HG02884 (cell line): Measurements from ENCODE around the gene ZNRF2.
"Not testable (repeated sequence)": the region's sequence is repeated elsewhere in the genome, so short reads cannot be mapped to it uniquely, and the experiment has no call there.

Experiments used
- ATAC-seq: cut with Tn5 transposase; IDR thresholded peaks from one replicate; pipeline ENCODE4 v1.9.1; 2021; ENCODE audit warnings: mild to moderate bottlenecking, moderate library complexity; ENCODE audit not compliant: unreplicated experiment

The ZNRF2 gene

GRCh38 chr7:30286749-30287148 lies 2.4 kb downstream of the ZNRF2 start:
- no peak for ATAC-seq

- not testable (repeated sequence) for ATAC-seq
Measured at GRCh38 chr7:30287625-30288024, 3.2 kb downstream of the ZNRF2 start.

DNA sequence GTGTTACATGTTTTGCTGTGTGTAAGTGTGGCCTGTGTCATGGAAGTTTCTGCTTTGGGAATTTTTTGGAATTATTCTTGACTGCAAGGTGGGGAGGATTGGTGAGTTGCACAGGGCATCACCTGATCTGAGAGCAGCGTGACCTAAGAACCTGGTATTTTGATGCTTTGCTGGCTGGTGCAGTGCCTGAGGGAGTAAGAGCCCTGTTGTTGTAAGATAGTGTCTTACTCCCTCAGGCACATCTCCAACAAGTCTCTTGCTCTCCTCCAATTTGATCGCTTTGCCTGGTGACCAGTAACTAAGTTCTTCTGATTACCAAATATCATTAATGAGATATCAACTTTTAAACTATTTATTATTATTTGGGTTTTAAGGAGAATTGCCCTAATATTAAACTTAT lies 5.2 kb downstream of the ZNRF2 start:
- not testable (repeated sequence) for ATAC-seq

DNA sequence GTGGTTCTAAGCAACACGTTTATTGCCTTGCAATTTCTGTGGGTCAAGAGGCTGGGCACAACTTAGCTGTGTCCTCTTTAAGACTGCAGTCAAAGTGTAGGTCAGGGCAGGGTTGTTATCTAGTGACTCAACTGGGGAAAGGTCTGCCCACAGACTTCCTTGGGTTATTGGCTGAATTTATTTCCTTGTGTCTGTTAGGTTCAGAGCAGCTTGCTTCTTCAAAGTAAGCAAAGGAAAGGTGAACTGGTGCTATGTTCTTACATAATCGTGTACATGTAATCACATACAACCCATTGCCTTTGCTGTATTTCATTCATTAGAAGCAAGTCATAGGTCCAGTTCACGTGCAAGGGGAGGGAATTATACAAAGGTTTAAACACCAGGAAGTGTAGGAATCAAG lies 5.9 kb downstream of the ZNRF2 start:
- peak; percentile 51 for ATAC-seq

DNA sequence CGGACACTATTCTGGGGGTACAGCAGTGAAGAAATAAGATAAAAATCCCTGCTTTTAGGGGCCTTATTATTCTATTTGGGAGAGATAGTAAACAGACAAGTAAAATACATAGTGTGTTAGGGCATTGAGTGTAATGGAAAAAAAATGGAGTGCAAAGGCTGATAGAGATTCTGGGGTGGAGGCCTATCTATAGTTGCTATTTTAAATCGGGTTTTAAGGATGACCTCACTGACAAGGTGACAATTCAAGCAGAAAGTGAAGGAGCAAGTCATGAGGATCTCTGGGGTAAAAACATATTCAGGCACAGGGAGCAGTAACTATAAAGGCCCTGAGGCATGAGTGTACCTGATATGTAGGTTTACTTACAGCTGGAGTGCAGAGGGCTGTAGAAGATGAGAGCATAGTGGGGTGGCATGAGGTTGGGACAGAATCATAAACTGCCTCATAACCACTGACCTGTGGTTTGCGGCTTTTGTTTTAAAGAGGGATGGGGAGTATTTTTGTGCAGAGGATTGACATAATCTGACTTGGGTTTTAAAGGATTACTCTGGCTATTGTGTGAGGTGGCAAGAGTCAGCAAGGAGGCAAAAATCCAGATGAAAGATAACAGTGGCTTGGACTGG lies 8.1 kb downstream of the ZNRF2 start:
- not testable (repeated sequence) for ATAC-seq

GRCh38 chr7:30296304-30296703 lies 11.9 kb downstream of the ZNRF2 start:
- ATAC-seq: not testable (repeated sequence)

GRCh38 chr7:30297499-30297898 lies 13.1 kb downstream of the ZNRF2 start:
- not testable (repeated sequence) for ATAC-seq

DNA sequence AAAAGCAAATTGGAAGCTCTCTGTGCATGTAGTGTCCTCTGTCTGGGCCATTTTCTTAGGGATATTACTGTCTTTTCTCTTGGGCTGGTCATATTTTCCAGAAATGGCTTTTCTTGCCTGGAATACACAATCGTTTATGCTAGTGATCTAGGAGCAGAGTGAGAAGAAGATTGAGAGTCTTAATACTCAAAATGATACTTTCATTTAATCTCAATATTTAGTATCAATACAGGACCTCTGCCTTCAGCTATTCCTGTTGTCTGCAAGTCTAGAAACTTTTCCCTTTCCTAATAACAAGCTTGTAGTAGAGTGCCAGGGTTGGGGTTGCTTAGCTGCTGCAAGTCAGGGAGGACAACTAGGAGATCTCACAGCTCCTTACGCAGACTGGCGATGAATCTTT lies 14.0 kb downstream of the ZNRF2 start:
- ATAC-seq: not testable (repeated sequence)

DNA sequence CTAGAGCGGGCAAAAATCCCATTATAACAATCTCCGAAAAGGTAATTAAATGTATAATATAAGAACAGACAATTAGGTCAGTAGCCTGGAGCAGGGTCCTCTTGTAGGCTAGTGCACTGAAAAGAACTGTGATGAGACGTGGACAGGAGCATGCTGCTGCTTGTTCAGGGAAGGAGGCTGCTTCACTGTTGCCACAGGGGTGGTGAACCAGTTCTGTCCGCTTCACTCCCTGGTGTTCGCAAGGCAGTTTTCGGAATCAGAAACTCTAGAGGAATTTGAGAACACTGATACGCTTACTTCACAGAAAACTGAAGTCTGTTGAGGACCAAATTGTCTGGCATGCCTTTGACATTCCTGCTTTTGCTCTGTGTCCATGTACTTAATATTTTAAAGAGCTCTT lies 17.4 kb downstream of the ZNRF2 start:
- ATAC-seq: no peak

DNA sequence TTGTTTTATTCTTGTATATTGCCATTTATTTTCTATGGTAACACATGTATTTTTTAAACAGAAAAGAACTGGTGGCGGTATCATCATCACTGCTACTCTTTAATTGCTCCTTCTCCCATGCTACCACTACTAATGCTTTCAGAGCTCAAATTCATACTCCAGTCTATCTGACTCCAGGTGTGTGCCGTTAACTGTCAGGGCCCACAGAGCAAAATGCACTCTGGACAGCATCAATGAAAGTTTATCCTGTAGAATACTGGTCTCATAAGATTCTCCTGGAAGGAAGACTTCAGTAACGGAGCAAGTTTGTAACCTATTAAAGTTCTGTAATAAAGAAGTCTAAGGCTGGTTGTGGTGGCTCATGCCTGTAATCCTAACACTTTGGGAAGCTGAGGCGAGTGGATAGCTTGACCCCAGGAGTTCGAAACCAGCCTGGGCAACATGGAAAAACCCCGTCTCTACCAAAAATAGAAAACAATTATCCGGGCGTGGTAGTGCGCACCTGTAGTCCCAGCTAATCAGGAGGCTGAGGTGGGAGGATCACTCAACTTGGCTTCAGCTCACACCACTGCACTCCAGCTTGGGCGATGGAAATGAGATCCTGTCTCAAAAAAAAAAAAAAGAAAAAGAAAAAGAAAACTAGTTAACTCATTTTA lies 18.4 kb downstream of the ZNRF2 start:
- ATAC-seq: no peak

GRCh38 chr7:30303312-30304039 lies 19.1 kb downstream of the ZNRF2 start:
- ATAC-seq: no peak

DNA sequence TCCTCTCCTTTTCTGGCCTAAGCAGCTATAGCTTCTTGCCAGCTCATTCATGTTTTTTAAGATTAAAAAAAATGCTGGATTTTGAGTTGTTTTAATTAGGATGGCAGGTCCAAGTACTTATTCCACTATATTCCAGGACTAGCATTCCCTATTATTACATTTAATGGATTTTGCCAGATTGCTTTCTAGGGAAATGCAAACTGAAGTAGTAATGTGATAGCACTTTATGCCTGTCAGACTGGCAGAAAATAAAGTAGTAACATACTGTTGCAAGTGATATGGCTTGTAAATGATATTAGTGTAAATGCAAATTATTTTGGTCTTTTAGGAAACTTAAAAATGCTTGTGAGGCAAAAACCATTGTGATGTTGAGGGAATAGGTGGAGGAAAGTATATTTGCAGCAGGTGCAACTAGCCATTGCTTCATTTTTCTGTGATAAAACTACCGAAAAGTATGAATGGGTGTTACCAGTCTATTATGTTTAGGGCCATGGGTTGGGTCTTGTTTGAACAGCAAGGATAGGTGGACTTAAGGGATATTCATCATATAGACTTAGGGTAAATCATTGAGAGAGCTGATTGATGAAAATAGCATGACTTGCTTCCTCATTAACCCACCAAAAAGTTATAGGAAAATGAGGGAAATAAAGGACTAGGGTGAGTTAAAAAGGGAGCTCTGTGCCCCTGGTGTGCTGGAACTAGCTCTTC lies 19.9 kb downstream of the ZNRF2 start:
- no peak for ATAC-seq

DNA sequence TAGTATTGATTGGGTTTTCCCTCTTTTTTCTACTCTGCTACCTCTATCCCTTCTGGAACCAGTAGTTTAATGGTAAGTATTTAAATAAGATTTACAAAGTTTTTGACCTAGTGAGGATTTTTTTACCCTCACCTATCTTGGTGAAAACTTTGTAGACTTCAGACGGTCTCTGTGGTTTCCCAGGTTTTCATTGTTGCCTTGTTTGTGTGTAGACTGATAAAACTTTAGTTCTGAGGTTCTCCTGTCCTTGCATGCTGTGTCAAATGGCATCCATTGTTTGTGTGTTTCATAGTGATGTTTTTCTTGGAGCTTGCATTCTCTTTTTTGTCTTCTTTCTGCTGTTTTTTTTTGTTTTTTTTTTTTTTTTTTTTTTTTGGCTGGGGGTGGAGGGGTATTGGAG lies 22.6 kb downstream of the ZNRF2 start:
- ATAC-seq: no peak

DNA sequence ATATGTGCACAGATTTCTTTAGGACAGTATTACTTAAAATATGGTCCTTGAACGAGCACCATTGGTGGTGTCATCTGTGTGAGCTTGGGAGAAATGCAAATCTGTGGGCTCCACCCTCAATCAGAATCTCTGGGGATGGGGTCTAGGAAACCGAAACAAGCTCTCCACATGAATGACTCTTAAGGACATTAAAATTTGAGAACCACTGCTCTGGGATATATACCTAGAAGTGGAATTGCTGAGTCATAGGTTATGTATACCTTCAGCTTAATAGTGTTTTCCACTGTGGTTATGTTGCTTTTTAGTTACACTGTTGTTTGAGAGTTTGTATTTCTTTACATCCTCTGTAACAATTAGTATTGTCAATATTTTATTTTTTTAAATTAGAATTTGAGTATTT lies 24.0 kb downstream of the ZNRF2 start:
- no peak for ATAC-seq

DNA sequence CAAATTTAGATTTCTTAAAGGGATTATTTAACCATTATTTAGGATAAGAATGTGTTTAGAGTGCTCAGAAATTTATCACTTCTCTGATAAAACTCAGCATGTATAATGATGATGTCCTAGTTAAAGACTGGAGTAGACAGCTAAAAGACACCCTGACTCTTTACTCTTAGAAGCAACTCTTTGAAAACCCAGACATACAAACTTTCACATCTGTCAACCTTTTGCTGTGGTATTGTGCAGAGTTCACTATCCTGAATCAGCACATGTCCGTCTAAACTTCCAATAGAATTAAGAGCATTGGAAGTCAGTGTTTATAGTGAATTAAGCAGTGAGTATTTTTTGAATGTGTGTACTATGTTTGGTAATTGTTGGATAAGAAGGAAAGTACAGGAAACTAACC lies 24.9 kb downstream of the ZNRF2 start:
- no peak for ATAC-seq

GRCh38 chr7:30309842-30310435 lies 25.5 kb downstream of the ZNRF2 start:
- ATAC-seq: no peak

GRCh38 chr7:30310674-30311362 lies 26.4 kb downstream of the ZNRF2 start:
- no peak for ATAC-seq

DNA sequence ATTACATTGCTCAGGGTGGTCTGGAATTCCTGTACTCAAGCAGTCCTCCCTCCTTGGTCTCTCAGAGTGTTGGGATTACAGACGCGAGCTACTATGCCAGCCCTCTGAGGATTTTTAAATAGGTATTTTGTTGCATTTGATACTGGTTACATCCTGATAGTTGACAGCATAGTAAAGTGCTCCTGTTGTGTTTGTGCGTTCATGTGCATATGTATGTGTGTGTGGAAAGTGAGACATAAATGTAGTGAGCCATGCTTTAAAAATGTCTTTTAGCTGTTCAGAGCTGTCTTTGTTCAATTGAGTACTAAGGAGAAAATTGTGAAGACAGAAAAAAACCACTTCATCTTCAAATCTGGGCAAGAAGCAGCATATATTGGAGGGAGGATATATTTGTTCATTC lies 27.8 kb downstream of the ZNRF2 start:
- no peak for ATAC-seq

GRCh38 chr7:30313348-30313747 lies 29.0 kb downstream of the ZNRF2 start:
- no peak for ATAC-seq

DNA sequence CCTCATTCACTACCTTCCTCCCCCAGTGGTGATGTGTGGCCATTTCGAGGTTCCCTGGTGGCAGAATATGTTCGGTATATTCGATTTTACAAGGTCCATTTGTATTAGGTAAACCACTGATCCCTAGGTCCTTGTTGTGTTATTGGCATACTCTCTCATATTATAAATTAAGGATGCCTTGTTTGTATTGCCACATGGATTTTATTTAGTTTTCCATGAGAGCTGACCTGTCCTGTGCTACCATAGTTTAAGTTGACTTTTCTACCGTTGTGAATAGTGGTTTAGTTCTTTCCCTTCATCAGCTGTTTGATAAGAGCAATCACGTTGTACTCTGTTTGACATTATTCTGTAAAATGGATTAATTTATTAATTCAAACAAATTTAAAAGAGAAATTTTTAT lies 29.4 kb downstream of the ZNRF2 start:
- ATAC-seq: no peak

- no peak for ATAC-seq
Measured at GRCh38 chr7:30315589-30315988, 31.2 kb downstream of the ZNRF2 start.
